ENCODE measurements around the gene CREB5.

DNA sequence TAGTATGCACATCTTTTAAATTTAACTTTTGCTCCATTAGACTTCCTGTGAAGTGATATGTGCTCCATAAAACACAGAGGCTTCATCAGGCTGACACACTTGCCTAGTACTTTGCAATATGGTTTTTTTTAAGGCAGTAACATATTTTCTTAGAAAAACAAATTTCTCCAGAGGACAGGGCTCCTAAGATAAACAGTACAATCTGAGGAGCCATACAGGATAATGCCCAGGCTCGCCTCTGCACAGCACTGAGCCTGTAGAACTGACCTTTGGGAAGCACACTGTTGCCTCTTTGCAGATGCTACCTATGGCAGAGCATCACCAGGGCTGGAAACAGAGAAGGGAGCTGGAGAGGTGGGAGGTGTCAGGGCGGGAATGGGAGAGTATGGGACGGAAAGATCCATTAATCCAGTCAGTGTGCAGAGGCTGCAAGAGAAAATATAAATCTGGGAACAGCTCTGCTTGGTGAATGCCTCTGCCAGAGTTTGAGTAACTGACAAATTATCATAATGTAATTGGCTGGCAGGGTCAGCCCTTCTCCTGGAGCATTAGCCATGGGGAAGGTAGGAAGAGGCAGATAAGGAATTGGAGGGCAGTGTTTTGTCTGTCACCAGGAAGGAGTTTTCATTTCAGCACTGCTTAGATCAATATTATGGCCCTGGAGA is 132.3 kb downstream of the CREB5 start:
- TF ChIP-seq CTCF (IDR thresholded peaks at IDR 0.05 in 4 of 5, conservative IDR thresholded peaks at IDR 0.05 in 1 of 5) (no peak), POLR2A (IDR thresholded peaks at IDR 0.05) (no peak)

Measured in gastrocnemius medialis (tissue), 4 donors.